ENCODE measurements around the gene ZBTB12. TPM values are rescaled to one million over a fixed set of nuclear protein-coding genes. Genes with fewer than 3 reads are reported as not detected.
A peak's percentile ranks its signal among the peaks of the same experiment; 100 is the strongest.

The ZBTB12 gene
- total and polyA plus RNA-seq, 9 of the 15 experiments (the other 6 are each of a cell fraction or from before 2014, with no cell fraction given) = 0.03 to 12.4 (median 5.8) TPM; not detected in 1

GRCh38 chr6:31900917-31901414 is 920 bp downstream of the ZBTB12 start (continued):
- TF ChIP-seq HDGF (IDR thresholded peaks at IDR 0.05) = no peak
- peak; percentile 0; the same call in 1 of the 2 replicates for TF ChIP-seq POLR2G (IDR thresholded peaks at IDR 0.05; ENCODE audit: low read depth, low read length)
- no peak for TF ChIP-seq SPI1 (IDR thresholded peaks at IDR 0.05; ENCODE audit: borderline replicate concordance, low read depth, low read length)
- TF ChIP-seq COPS2 (conservative IDR thresholded peaks at IDR 0.05) = no peak
- TF ChIP-seq NR2F6 (CRISPR knock-in tag; IDR thresholded peaks at IDR 0.05) = no peak
- no peak for TF ChIP-seq THAP12 (CRISPR knock-in tag; IDR thresholded peaks at IDR 0.05)
- no peak for TF ChIP-seq ZNF274 (IDR thresholded peaks at IDR 0.05; ENCODE audit: borderline replicate concordance, low read depth, low read length)
- TF ChIP-seq ZNF232 (CRISPR knock-in tag; IDR thresholded peaks at IDR 0.05) = no peak
- no peak for TF ChIP-seq SREBF2 (CRISPR knock-in tag; IDR thresholded peaks at IDR 0.05)
- TF ChIP-seq SNIP1 (IDR thresholded peaks at IDR 0.05; ENCODE audit: low read depth) = no peak
- TF ChIP-seq ZNF507 (tag; conservative IDR thresholded peaks at IDR 0.05) = no peak
- peak; percentile 81; the same call in 1 of the 2 replicates for TF ChIP-seq ARID4B (CRISPR knock-in tag; IDR thresholded peaks at IDR 0.05)
- no peak for TF ChIP-seq ZNF766 (CRISPR knock-in tag; conservative IDR thresholded peaks at IDR 0.05)
- no peak for TF ChIP-seq ASH1L (IDR thresholded peaks at IDR 0.05; ENCODE audit: borderline replicate concordance, low read depth, partially characterized antibody)
- peak in 1 of 2 experiments; percentile 33; a peak in 2 of 4 replicates for TF ChIP-seq MAZ (CRISPR knock-in tag; conservative IDR thresholded peaks at IDR 0.05 in 1 of 2, IDR thresholded peaks at IDR 0.05 in 1 of 2)
- no peak for TF ChIP-seq CREB1 (IDR thresholded peaks at IDR 0.05)
- no peak for TF ChIP-seq CREB1 (CRISPR knock-in tag; IDR thresholded peaks at IDR 0.05)
- no peak for TF ChIP-seq ELF1 (tag; IDR thresholded peaks at IDR 0.05)
- TF ChIP-seq GTF2B (IDR thresholded peaks at IDR 0.05; ENCODE audit: extremely low read depth, insufficient read length) = no peak
- peak; percentile 70; the same call in 1 of the 2 replicates for TF ChIP-seq ZBTB17 (CRISPR knock-in tag; IDR thresholded peaks at IDR 0.05)
